ENCODE measurements around the gene FBXO28. TPM values are rescaled to one million over a fixed set of nuclear protein-coding genes. Genes with fewer than 3 reads are reported as not detected.

The FBXO28 gene
- total RNA-seq, 4 donors from 2014 or later, result 40.2 to 65.7 (median 45.7) TPM

DNA sequence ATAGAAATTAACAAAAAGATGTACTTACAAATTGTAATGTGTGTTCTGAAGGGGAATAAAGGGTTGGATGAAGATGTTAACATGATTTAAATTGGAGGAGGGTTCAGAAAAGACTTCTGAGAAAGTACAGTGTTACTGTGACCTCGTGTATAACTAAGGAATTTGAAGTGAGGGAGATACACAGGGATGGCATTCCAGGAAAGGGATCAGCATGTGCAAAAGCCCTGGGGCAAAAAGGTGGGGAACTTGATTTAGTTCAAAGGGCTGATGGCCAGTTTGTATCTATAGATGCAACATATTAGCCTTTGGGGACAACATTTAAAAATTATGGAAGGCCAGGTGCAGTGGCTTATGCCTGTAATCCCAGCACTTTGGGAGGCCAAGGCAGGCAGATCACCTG, 35.8 kb downstream of the FBXO28 start:
- no peak overlapping the region for H3K4me3 ChIP-seq
- H3K27me3 ChIP-seq, result no peaks in the 10 kb centered on the region
- no peaks in the 10 kb centered on the region for H3K4me1 ChIP-seq
- no peak overlapping the region for H3K27ac ChIP-seq
- H3K36me3 ChIP-seq, result peaks cover 8% of the 10 kb centered on the region
- DNase-seq (ENCODE audit: low spot score in 2 of 2), result no peak
- H3K9me3 ChIP-seq, result no peaks in the 10 kb centered on the region
- 43% methylated on average over 1 of the region's 1 CpG for WGBS
- TF ChIP-seq POLR2AphosphoS5 (IDR thresholded peaks at IDR 0.05), result no peak
- TF ChIP-seq, protein P1, sequence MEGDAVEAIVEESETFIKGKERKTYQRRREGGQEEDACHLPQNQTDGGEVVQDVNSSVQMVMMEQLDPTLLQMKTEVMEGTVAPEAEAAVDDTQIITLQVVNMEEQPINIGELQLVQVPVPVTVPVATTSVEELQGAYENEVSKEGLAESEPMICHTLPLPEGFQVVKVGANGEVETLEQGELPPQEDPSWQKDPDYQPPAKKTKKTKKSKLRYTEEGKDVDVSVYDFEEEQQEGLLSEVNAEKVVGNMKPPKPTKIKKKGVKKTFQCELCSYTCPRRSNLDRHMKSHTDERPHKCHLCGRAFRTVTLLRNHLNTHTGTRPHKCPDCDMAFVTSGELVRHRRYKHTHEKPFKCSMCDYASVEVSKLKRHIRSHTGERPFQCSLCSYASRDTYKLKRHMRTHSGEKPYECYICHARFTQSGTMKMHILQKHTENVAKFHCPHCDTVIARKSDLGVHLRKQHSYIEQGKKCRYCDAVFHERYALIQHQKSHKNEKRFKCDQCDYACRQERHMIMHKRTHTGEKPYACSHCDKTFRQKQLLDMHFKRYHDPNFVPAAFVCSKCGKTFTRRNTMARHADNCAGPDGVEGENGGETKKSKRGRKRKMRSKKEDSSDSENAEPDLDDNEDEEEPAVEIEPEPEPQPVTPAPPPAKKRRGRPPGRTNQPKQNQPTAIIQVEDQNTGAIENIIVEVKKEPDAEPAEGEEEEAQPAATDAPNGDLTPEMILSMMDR (IDR thresholded peaks at IDR 0.05), result no peak
- TF ChIP-seq EP300 (IDR thresholded peaks at IDR 0.05), result no peak
- no peak for TF ChIP-seq POLR2A (IDR thresholded peaks at IDR 0.05)

DNA sequence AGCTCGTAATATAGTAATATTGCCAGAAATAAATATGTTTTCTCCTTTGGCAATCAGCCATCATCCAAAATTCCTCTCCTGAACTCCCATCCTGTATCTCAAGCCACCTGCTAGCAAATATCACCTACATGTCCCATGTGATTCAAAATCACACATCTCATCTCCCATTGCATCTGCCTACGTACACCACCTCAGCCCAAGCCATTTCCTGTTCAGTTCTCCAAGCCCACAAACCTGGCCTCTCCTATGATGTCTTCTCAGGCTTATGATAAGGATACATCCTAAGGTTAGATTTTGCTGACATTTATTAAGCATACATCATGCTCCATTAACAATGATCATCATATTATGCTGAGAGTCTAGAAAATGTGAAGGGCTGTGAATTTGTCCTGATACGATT, 37.2 kb downstream of the FBXO28 start:
- Histone ChIP-seq H3K9me3 (no peaks in the 10 kb centered on the region), H3K27me3 (no peaks in the 10 kb centered on the region), H3K27ac (no peak overlapping the region), H3K4me3 (no peak overlapping the region), H3K4me1 (no peaks in the 10 kb centered on the region), H3K36me3 (peaks cover 16% of the 10 kb centered on the region)
- TF ChIP-seq POLR2AphosphoS5 (IDR thresholded peaks at IDR 0.05) (no peak), EP300 (IDR thresholded peaks at IDR 0.05) (no peak), POLR2A (IDR thresholded peaks at IDR 0.05) (no peak)
- TF ChIP-seq, protein P1 (IDR thresholded peaks at IDR 0.05), result no peak
- WGBS, result 75% methylated on average over 3 of the region's 3 CpGs
- DNase-seq (ENCODE audit: low spot score in 2 of 2), result no peak

DNA sequence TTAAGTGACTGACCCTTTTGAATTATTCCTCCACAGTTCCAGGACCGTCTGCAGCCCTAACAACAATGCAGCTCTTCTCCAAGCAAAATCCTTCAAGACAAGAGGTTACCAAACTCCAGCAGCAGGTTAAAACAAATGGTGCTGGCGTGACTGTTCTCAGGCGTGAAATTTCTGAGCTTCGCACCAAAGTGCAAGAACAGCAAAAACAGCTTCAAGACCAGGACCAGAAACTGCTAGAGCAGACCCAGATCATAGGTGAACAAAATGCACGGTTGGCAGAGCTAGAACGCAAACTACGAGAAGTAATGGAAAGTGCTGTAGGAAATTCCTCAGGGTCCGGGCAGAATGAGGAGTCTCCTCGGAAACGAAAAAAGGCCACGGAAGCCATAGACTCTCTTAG, 43.4 kb downstream of the FBXO28 start:
- Histone ChIP-seq H3K27ac (no peak overlapping the region), H3K4me3 (no peak overlapping the region), H3K9me3 (no peaks in the 10 kb centered on the region), H3K4me1 (no peaks in the 10 kb centered on the region), H3K27me3 (no peaks in the 10 kb centered on the region), H3K36me3 (peaks cover 64% of the 10 kb centered on the region)
- 89% methylated on average over 11 of the region's 11 CpGs for WGBS
- TF ChIP-seq, protein P1 (IDR thresholded peaks at IDR 0.05), result no peak
- no peak for TF ChIP-seq POLR2A (IDR thresholded peaks at IDR 0.05)
- no peak for TF ChIP-seq EP300 (IDR thresholded peaks at IDR 0.05)
- TF ChIP-seq POLR2AphosphoS5 (IDR thresholded peaks at IDR 0.05), result no peak
- DNase-seq (ENCODE audit: low spot score in 2 of 2), result no peak

DNA sequence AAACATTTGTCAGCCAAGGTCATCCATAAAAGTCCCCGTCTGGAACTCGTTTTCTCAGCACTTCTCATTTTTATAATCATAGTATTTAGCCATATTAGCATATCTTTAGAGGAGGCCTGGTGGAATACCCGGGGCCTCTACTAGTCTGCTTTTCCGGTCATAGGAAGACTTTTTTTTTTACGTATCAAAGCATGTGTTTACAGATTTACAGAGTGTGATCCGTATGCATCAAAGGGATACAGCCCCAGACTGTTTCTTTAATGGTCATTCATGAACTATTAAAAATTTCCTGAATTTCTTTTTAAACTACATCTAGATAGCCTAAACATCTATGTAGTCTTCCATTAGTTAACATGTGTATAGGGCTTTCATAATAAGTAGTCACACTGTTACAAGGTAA, 45.6 kb downstream of the FBXO28 start:
- Histone ChIP-seq H3K36me3 (peaks cover 57% of the 10 kb centered on the region), H3K27me3 (no peaks in the 10 kb centered on the region), H3K27ac (no peak overlapping the region), H3K4me1 (no peaks in the 10 kb centered on the region), H3K9me3 (no peaks in the 10 kb centered on the region), H3K4me3 (no peak overlapping the region)
- WGBS, result 68% methylated on average over 6 of the region's 6 CpGs
- no peak for TF ChIP-seq POLR2A (IDR thresholded peaks at IDR 0.05)
- TF ChIP-seq EP300 (IDR thresholded peaks at IDR 0.05), result no peak
- TF ChIP-seq POLR2AphosphoS5 (IDR thresholded peaks at IDR 0.05), result no peak
- TF ChIP-seq, protein P1 (IDR thresholded peaks at IDR 0.05), result no peak
- DNase-seq (ENCODE audit: low spot score in 2 of 2), result no peak

DNA sequence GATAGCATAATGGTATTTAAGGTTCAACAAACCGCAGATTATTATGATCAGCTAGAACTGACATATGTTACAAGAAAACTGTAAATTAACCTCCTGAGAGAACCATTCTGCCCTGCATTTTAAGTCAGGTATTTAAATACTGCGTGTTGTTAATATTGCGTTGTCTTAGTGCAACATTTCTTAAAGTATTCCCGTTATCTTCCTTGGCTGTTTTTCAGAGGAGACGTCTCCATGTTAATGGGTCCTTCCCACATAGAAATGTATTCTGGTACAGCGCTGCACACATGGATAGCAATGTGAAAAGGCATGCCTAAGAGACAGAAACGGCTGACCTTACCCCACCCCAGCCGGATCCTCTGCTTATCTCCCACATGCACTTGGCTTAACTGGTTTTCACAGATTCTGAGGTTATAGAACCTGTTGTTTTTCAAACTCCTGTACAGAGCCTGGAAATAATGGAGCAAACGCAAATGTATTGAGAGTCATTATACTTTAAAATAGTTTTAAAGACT, 46.3 kb downstream of the FBXO28 start:
- Histone ChIP-seq H3K27me3 (no peaks in the 10 kb centered on the region), H3K4me3 (no peak overlapping the region), H3K4me1 (no peaks in the 10 kb centered on the region), H3K27ac (no peak overlapping the region), H3K36me3 (peaks cover 53% of the 10 kb centered on the region), H3K9me3 (no peaks in the 10 kb centered on the region)
- DNase-seq (ENCODE audit: low spot score in 2 of 2), result no peak
- 92% methylated on average over 9 of the region's 9 CpGs for WGBS
- TF ChIP-seq EP300 (IDR thresholded peaks at IDR 0.05) (no peak), POLR2A (IDR thresholded peaks at IDR 0.05) (no peak), POLR2AphosphoS5 (IDR thresholded peaks at IDR 0.05) (no peak)
- TF ChIP-seq, protein P1 (IDR thresholded peaks at IDR 0.05), result no peak
